AG08396 (cell line): ENCODE measurements around the gene CACNA2D3.

Experiments
- DNase-seq: peaks from one replicate; pipeline ENCODE4 v3.0.0; 2012; ENCODE audit warnings: low spot score, mixed read lengths

The CACNA2D3 gene

GRCh38 chr3:54530944-54531343 is 408.6 kb downstream of the CACNA2D3 start:
- no peak for DNase-seq

- no peak for DNase-seq
These were observed 409.4 kb downstream of the CACNA2D3 start for GRCh38 chr3:54531741-54532140.

GRCh38 chr3:54533856-54534255 is 411.5 kb downstream of the CACNA2D3 start:
- DNase-seq, result no peak

- no peak for DNase-seq
These were observed 413.3 kb downstream of the CACNA2D3 start for GRCh38 chr3:54535619-54536018.

- no peak for DNase-seq
These were observed 414.1 kb downstream of the CACNA2D3 start for GRCh38 chr3:54536450-54536849.

GRCh38 chr3:54537506-54537905 is 415.2 kb downstream of the CACNA2D3 start:
- no peak for DNase-seq

GRCh38 chr3:54538346-54538745 is 416.0 kb downstream of the CACNA2D3 start:
- DNase-seq, result no peak

GRCh38 chr3:54541369-54541768 is 419.0 kb downstream of the CACNA2D3 start:
- no peak for DNase-seq

- DNase-seq, result no peak
These were observed 421.1 kb downstream of the CACNA2D3 start for GRCh38 chr3:54543446-54543845.

GRCh38 chr3:54547051-54547450 is 424.7 kb downstream of the CACNA2D3 start:
- DNase-seq, result no peak

- no peak for DNase-seq
These were observed 425.5 kb downstream of the CACNA2D3 start for GRCh38 chr3:54547846-54548245.

GRCh38 chr3:54549607-54550220 is 427.4 kb downstream of the CACNA2D3 start:
- DNase-seq, result no peak

- DNase-seq, result no peak
These were observed 428.0 kb downstream of the CACNA2D3 start for GRCh38 chr3:54550221-54550977.

GRCh38 chr3:54556630-54557029 is 434.3 kb downstream of the CACNA2D3 start:
- DNase-seq, result no peak

GRCh38 chr3:54557538-54558428 is 435.4 kb downstream of the CACNA2D3 start:
- DNase-seq, result no peak

- no peak for DNase-seq
These were observed 441.3 kb downstream of the CACNA2D3 start for GRCh38 chr3:54563501-54564200.

GRCh38 chr3:54564374-54564925 is 442.1 kb downstream of the CACNA2D3 start:
- DNase-seq, result no peak

- no peak for DNase-seq
These were observed 443.6 kb downstream of the CACNA2D3 start for GRCh38 chr3:54565956-54566355.

GRCh38 chr3:54567949-54568348 is 445.6 kb downstream of the CACNA2D3 start:
- DNase-seq, result no peak

- DNase-seq, result no peak
These were observed 447.7 kb downstream of the CACNA2D3 start for GRCh38 chr3:54570008-54570407.

GRCh38 chr3:54572197-54572895 is 450.0 kb downstream of the CACNA2D3 start:
- DNase-seq, result no peak
